VCaP (cell line): Measurements from ENCODE around the gene HSPA1B.

ENCODE experiments used
- H3K27ac ChIP-seq: fragments of 450-650 bp; 2 replicates; pipeline ENCODE4 v1.5.1; 2017
- CTCF ChIP-seq: fragments of 450-650 bp; conservative IDR thresholded peaks from 2 replicates; pipeline ENCODE4 v1.5.1; 2017; ENCODE audit warnings: mild to moderate bottlenecking, moderate library complexity

The HSPA1B gene

GRCh38 chr6:31830886-31831335, 3.4 kb downstream of the HSPA1B start:
- TF ChIP-seq CTCF = no peak
- peak overlapping the region; percentile 66 for H3K27ac ChIP-seq

- TF ChIP-seq CTCF = no peak
- H3K27ac ChIP-seq = peak overlapping the region; percentile 66
Measured at GRCh38 chr6:31831350-31832215, 4.0 kb downstream of the HSPA1B start.

GRCh38 chr6:31834367-31835250, 7.1 kb downstream of the HSPA1B start:
- peak overlapping the region; percentile 94 for H3K27ac ChIP-seq
- no peak for TF ChIP-seq CTCF

GRCh38 chr6:31836047-31836473, 8.5 kb downstream of the HSPA1B start:
- TF ChIP-seq CTCF = no peak
- H3K27ac ChIP-seq = peak overlapping the region; percentile 94

- no peak for TF ChIP-seq CTCF
- peak overlapping the region; percentile 94 for H3K27ac ChIP-seq
Measured at GRCh38 chr6:31836474-31837368, 9.2 kb downstream of the HSPA1B start.

GRCh38 chr6:31837369-31838113, 10.0 kb downstream of the HSPA1B start:
- peak overlapping the region; percentile 94 for H3K27ac ChIP-seq
- TF ChIP-seq CTCF = no peak

- peak overlapping the region; percentile 94; the same call in 1 of the 2 replicates for H3K27ac ChIP-seq
Measured at GRCh38 chr6:31838114-31838553, 10.6 kb downstream of the HSPA1B start.
